Endometrial microvascular endothelial cells (primary cell): Measurements from ENCODE around the gene KLHL5. TPM values are rescaled to one million over a fixed set of nuclear protein-coding genes. Genes with fewer than 3 reads are reported as not detected.

ENCODE experiments used
- in situ Hi-C: cut with HindIII; loops from 2 replicates; pipeline ENCODE4 v1.10.0; 2017; ENCODE audit warnings: low sequenced_read_pairs, low pct_unique_long_range_greater_than_20kb; ENCODE audit errors: inconsistent ontology term
- total RNA-seq: library from RNA; depleted of rRNA; stranded (reverse); fragments of >200 nt; gene quantifications from one replicate; pipeline ENCODE4 v1.2.3, GENCODE V29; 2015; ENCODE audit errors: inconsistent ontology term

KLHL5 gene
- total RNA-seq, 1 donor from 2014 or later = 73.3 TPM

DNA sequence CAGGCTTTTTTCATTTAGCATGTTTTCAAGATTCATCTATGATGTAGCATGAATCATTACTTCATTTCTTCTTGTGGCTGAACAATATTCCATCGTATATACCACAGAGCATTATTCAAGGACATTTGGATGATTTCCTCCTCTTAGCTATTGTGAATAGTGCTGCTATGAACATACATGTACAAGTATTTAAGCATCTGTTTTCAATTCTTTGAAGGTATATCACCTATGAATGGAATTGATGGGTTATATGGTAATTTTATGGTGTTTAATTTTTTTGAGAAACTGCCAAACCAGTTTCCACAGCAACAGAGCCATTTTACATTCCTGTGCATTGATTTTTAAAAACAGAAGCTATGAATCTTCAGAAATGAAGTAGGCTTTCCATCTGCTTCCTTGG lies 84.2 kb downstream of the KLHL5 start:
- in situ Hi-C loops = loop anchor here (25.0 kb wide), 1 partner anchor 259 kb away; no protein-coding TSS in a partner anchor

DNA sequence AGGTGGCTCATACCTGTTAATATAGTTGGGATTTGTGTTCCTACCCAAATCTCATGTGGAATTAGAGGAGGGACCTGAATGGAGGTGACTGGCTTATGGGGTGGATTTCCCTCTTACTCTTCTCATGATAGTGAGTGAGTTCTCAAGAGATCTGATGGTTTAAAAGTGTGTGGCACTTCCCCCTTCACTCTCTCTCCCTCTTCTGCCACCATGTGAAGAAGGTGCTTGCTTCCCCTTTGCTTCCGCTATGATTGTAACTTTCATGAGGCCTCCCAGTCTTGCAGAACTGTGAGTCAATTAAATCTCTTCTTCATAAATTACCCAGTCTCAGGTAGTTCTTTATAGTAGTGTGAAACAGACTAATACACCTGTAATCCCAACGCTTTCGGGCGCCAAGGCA lies 92.0 kb downstream of the KLHL5 start:
- in situ Hi-C loops = no loop called here

DNA sequence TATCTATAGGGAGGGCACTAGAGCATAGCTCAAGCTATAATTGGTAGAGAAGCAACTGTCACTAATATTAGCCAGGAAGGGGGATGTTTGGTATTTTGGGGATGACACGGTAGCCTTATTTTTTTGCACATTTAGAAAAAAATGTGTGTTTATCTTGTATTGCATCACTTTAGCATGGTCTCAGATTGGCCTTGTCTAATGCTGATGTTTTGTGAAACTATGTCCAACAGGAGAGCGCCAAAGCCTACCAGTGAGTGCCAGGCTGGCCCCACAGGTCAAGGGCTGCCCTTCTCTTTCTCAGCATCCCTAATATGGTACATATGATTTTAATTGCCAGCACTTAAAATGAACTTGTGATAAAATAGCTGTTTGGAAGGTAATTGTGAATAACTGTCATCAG lies 95.5 kb downstream of the KLHL5 start:
- in situ Hi-C loops = no loop called here

DNA sequence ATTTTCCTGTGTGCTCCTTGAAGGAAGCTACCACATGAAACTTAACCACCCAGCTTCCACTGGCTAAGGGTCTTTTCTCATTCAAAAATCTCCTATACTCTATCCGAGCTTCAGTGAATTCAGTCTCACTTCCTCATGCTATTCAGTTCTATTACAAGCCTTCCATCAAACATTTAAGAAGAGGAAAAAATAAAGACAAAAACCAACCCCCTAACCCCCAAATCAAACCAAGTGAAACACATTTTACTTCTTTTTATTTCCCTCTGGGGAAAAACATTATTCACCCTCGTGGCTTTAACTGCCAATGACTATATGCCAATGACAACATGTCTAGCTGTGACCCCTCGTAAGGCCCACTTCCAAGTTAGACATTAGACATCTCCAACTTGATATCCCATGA lies 104.1 kb downstream of the KLHL5 start:
- in situ Hi-C loops = no loop called here

DNA sequence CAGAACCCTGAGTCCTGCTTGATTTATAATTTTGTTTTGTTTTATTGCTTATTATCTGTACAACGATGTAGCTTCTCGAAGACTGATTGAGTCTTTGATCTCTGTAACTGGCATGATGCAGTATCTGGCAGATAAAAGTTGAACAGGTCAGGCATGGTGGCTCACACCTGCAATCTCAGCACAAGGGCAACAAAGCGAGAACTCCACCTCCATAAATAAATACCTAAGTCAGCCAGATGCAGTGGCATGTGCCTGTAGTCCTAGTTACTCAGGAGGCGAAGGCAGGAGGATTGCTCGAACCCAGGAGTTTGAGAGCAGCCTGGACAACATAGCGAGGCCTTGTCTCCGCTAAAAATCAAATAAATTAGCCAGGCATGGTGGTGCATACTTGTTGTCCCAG lies 104.6 kb downstream of the KLHL5 start:
- in situ Hi-C loops = no loop called here

DNA sequence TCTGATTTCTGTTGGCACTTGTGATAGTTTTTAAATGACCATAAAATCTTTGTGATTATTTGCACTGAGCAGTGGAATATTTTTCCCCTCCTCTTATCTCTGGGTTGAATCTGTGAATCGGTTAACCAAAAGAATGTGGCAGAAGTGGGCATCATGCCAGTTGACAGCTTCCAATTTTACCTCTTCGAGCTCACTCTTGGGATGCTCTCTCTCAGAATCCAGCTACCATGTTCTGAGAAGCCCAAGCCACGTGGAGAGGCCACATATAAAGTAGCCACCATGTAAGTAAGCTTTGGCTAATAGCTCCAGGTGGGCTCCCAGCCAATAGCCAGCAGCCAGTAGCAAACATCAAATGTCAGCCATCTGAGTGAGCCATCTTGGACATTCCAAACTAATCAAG lies 107.4 kb downstream of the KLHL5 start:
- in situ Hi-C loops = no loop called here

DNA sequence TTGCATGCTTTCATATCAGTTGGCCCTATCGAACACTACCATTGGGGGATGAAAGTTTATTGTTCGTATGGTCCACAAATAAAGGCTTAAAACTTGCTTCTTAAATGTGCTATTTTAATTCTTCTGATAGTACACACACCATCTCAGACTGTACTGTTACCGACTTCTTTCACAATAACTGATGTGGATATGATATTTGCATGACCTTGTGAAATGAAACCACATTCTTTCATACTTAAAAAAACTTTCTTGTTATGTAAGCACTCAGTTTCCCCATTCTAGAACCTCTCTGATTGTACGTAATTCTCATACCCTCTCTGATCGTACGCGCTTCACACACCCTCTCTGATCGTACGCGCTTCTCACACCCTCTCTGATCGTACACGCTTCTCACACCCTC lies 108.3 kb downstream of the KLHL5 start:
- in situ Hi-C loops = no loop called here

Other genes starting within 250 kb of the KLHL5 start
- 1.5 TPM for gene TLR6, start 205.4 kb upstream of the KLHL5 start, total RNA-seq
- 115 TPM for gene FAM114A1, start 194.4 kb upstream of the KLHL5 start, total RNA-seq
- 4.7 TPM for gene TMEM156, start 29.8 kb upstream of the KLHL5 start, total RNA-seq
- gene WDR19, start 120.3 kb downstream of the KLHL5 start, total RNA-seq = 17.0 TPM